Sciatic nerve (tissue), 2 donors: ENCODE results near the gene ZNF775. TPM values are rescaled to one million over a fixed set of nuclear protein-coding genes. Genes with fewer than 3 reads are reported as not detected.

Experiments used
- ATAC-seq: fragments of 200-7000 bp; cut with Tn5 transposase; one replicate; pipeline ENCODE4 v1.9.1; 2020; ENCODE audit warnings: mild to moderate bottlenecking, moderate library complexity
- DNase-seq: peaks from one replicate; pipeline ENCODE4 v3.0.0-alpha.2; 2020; ENCODE audit warnings: low spot score
- intact Hi-C: fragments of 100-400 bp; cut with DNase I; formaldehyde crosslinking; loops from one replicate; pipeline ENCODE4 v1.14.2; 2022
- total RNA-seq: library from RNA; stranded (reverse); fragmentation: NEBNext Ultra II Directional; extraction: Animal tissue kit (Norgen Biotek cat#: 25700); gene quantifications from one replicate; pipeline ENCODE4 v1.2.1, GENCODE V29; 2021
- donor health status: DM: no; HTN: no; CAD: no.
- donor health status: DM: no; HTN: no; CAD: no.

The ZNF775 gene
- total RNA-seq, 1 donor from 2014 or later = 11.1 TPM

- ATAC-seq = no peak
- no peak for DNase-seq
- intact Hi-C loops = loop anchor here (5.0 kb wide), 1 partner anchor 306 kb away; no protein-coding TSS in a partner anchor
These were observed 67.3 kb downstream of the ZNF775 start for GRCh38 chr7:150446288-150446938.

Other genes with a start within 250 kb of the ZNF775 start
- 5.8 TPM for gene LRRC61, start 56.0 kb upstream of the ZNF775 start, total RNA-seq
- gene ACTR3C, start 55.8 kb upstream of the ZNF775 start, total RNA-seq = 3.3 TPM
- gene RARRES2, start 37.7 kb upstream of the ZNF775 start, total RNA-seq = 261 TPM
- 54.0 TPM for gene REPIN1, start 10.5 kb upstream of the ZNF775 start, total RNA-seq
- 22.4 TPM for gene GIMAP8, start 71.3 kb downstream of the ZNF775 start, total RNA-seq
- gene GIMAP7, start 135.5 kb downstream of the ZNF775 start, total RNA-seq = 31.6 TPM
- 52.8 TPM for gene GIMAP4, start 188.1 kb downstream of the ZNF775 start, total RNA-seq